CMK (cell line): ENCODE results near the gene STARD10.

Source experiments
- DNase-seq: peaks from one replicate; pipeline ENCODE4 v3.0.0-alpha.2; 2010; ENCODE audit warnings: low read depth

Gene STARD10

GRCh38 chr11:72744474-72744873 is 49.4 kb downstream of the STARD10 start:
- DNase-seq, result no peak

- DNase-seq, result no peak
Measured at GRCh38 chr11:72743321-72744221, 50.3 kb downstream of the STARD10 start.

GRCh38 chr11:72742513-72743320 is 51.1 kb downstream of the STARD10 start:
- DNase-seq, result no peak

DNA sequence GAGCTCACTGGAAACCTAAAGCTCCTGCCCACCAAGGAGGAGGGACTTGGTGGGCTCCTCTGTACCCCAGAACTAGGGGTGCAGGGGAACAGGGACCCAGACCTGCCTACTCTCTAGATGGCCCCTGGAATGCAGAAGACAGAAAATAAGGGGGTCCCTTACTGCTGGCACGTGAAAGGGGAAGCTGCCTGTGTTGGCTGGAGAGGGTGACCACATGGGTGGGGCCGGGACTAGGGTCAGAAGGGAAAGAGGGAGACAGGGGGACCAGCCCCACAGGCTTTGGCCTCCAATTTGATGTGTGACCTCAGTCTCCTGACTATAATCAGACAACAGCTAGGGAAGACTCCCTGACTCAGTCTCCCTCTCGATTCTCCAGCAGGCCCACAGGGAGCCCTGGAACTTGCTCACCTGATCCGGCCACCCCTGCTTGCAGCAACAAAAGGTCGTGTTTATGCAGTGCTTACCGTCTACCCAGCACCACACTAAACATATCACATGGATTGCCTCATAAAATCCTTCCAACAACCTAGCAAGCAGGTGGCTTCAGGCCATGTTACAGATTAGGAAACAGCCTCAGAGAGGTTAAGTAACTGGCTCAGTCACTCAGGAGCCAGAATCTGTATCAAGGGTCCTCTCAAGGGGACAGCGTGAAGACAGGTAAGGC is 51.9 kb downstream of the STARD10 start:
- no peak for DNase-seq

GRCh38 chr11:72741429-72741833 is 52.4 kb downstream of the STARD10 start:
- DNase-seq, result peak; percentile 97

DNA sequence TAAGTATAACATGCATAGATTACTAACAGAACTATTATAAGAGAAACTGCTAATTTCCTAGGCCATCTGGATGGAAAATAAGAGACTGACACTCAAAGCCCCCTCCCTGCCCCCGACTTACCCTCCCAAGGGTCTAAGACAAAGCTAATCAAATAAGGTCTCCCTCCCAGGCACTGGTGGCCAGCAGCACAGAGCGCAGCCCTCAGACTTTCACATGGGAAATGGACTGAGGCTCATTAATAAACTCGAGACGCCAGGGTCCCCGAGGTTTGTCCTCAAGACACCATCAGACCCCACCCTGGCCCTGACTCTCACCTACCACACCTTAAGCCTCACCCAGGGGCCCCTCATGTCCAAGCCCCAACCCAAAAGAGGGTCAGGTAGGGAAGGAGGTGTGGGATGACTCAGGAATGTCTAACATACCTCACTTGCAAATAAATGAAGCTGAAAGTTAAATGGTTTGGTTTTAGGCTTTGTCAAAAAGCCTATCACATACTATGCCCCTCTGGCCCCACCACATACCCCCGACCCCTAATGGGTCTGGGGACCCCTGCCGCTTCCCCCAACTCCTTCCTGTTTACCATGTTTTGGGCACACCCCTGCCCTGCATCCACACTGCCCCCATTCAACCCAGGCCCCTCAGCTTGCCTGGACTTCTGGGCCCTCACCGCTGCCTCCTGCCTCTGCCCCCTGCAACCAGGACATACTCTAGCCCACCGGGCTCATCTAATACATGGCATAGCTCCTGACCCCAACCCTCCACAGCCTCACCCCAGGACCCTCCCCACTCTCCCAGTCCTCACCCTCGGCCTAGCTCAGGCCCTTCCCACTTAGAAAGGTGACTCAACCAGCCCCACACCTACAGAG is 53.1 kb downstream of the STARD10 start:
- no peak for DNase-seq

GRCh38 chr11:72740060-72740424 is 53.8 kb downstream of the STARD10 start:
- DNase-seq, result no peak

DNA sequence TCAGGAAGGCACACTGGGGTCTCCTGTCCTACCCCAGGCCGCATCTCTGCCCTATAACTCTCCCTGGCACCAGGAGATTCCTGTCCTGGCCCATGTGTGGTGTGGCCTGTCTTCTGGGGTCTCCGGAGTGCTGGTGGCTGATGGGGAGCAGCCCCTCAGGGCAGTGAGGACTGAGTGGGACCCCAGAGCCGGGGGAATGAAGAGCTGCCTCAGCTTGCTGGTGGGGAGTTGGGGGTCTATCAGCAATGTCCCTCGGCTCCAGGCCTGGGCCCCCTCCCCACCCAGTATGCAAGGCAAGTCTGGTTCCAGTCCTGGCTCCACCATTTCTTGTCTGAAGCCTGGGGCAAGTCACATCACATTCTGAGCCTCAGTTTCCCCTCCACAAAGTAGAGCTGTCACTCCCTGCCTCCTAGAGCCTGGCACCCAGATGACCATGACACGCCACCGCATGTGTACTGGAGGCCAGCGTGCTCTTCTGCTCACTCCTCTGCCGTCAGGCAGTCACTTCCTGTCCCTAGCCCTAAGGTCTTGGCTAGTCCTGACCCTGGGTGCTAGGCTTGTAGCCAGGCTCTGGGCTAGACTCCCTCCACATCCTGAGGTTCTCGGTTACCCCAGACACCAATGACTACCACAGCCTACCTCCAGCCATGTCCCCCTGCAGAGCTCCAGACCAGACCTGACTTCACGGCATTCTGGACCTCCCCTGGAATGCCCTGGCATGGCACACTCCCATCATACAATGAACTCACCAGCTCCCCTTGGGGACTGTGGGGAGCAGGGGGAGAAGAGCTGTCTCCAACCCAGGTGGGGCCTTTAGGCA is 54.4 kb downstream of the STARD10 start:
- DNase-seq, result no peak

- DNase-seq, result no peak
Measured at GRCh38 chr11:72738199-72739141, 55.4 kb downstream of the STARD10 start.

- no peak for DNase-seq
Measured at GRCh38 chr11:72737336-72737735, 56.5 kb downstream of the STARD10 start.

GRCh38 chr11:72736452-72737069 is 57.3 kb downstream of the STARD10 start:
- no peak for DNase-seq

DNA sequence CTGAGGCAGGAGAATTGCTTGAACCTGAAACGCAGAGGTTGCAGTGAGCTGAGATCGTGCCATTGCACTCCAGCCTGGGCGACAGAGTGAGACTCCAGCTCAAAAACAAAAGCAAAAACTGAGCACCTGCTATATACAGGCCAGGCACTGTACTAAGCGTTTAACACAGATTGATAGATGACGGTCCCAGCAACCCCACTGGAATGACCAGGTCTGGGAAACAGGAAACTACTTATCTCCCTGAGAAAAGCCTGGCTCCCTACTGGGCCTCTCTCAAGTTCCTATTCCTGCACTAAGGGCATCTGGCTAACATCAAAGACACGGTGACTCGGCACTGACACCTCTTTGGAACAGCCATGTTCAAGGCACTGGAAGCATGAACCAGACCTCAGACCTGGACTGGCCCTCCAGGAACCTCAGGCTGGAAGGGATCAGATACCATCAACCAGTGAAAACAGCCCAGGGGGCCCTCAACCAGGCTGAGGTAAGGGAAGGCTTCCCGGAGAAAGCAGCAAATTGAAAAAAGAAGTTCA is 58.3 kb downstream of the STARD10 start:
- no peak for DNase-seq

DNA sequence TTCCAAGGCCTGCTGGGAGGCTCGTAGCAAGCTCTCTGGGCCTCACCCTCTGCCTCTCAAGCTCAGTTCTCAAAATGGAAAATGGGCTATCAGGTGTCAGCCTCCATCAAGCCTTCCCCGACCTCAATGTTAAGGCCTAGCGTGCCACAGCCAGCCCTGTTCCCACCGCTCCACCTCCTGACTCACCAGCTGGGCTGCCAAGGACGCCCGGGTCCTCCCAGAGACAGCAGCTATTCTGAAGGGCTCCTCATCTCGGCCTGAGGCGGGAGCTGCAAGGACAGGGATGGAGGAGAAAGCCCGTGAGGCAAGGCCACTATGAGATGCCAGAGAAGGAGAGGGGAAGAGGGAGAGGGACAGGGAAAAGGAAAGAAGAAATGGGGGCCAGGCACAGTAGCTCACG is 61.5 kb downstream of the STARD10 start:
- no peak for DNase-seq

DNA sequence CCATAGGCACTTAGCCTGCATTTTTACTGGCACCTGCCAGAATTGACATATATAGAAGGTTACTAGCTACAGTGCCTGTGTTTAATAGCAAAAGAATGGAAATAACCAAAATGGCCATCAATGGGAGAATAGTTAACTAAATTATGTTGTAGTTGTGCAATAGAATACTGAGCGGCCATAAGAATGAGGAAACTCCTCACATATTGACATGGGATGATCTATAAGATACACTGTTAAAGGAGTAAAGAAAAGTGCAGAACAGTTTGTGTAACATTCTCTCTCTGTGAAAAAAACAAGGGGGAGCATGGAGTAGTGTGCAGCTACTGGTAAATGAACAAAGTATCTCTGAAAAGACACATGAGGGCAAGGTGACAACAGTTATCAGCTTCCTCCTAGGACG is 63.1 kb downstream of the STARD10 start:
- no peak for DNase-seq

DNA sequence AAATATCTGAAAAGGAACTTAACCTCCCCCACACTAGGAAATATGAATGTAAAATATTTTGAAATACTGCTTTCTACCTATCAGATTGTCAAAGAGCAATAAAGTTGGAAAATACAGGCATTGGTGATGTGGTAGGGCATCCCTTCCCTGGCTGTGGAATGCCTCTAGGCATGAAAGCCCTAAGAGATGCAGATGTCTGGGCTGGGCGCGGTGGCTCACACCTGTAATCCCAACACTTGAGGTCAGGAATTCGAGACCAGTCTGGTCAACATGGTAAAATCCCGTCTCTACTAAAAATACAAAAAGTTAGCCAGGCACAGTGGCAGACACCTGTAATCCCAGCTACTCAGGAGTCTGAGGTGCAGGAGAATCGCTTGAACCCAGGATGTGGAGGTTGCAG is 63.6 kb downstream of the STARD10 start:
- DNase-seq, result no peak

GRCh38 chr11:72727521-72727920 is 66.3 kb downstream of the STARD10 start:
- no peak for DNase-seq

GRCh38 chr11:72726266-72727220 is 67.3 kb downstream of the STARD10 start:
- DNase-seq, result no peak

DNA sequence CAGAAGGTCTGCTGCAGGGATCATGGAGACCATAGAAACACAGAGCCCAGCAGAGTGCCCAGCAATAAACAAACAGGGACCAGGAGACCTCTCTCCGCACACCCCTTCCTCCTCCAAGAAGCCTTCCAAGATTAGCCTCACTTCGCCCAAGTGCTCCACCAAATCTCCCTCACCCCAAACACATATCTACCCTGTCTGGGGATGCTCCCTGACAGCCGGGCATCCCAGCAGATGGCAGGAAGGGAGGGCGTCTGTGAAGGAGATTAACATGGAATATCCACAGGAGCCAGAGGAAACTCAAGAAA is 68.2 kb downstream of the STARD10 start:
- no peak for DNase-seq
